A549 (cell line): ENCODE results near the gene MAGED1. TPM values are rescaled to one million over a fixed set of nuclear protein-coding genes. Genes with fewer than 3 reads are reported as not detected.

ENCODE experiments used
- ATAC-seq, 2 experiments: fragments of 200-7000 bp in 1 of 2; fragments of >200 bp in 1 of 2; cut with Nextera tagmentation in 1 of 2; cut with Tn5 transposase in 1 of 2; 3 replicates each; pipeline versions ENCODE4 v1.8.0 to v1.9.1; 2018 to 2020; ENCODE audit warnings: mild to moderate bottlenecking in 1 of 2, moderate library complexity in 1 of 2
- CTCF ChIA-PET: fragments of 300-600 bp; sonication (Branson Sonifier 250); formaldehyde crosslinking; extraction: SDS; loops from one replicate; lab custom pipeline; 2021; ENCODE audit warnings: antibody characterized with exemption, inconsistent platforms; lab: Yijun Ruan, JAX
- POLR2A ChIA-PET: fragments of 350-600 bp; formaldehyde crosslinking; extraction: SDS; loops from one replicate; lab custom pipeline; 2021; ENCODE audit warnings: antibody characterized with exemption, inconsistent platforms; lab: Yijun Ruan, JAX
- DNase-seq, 2 experiments: peaks; one replicate each; pipeline versions ENCODE4 v3.0.0 to v3.0.0-alpha.2; 2011 to 2016; ENCODE audit warnings: low read depth in 1 of 2, low spot score in 1 of 2
- FAIRE-seq: peaks from 2 replicates; lab custom pipeline; 2011; peaks lifted over from hg19 to GRCh38; lab: Jason Lieb, UNC
- H3K27ac ChIP-seq, 2 experiments: fragments of >200 bp; sonication (Bioruptor Twin); formaldehyde crosslinking; 3 replicates each; pipeline ENCODE4 v1.5.1; 2016 to 2017
- H3K4me1 ChIP-seq: fragments of >200 bp; sonication (Bioruptor Twin); formaldehyde crosslinking; 3 replicates; pipeline ENCODE4 v1.6.1; 2016
- H3K4me2 ChIP-seq: fragments of >200 bp; sonication (Bioruptor Twin); formaldehyde crosslinking; 3 replicates; pipeline ENCODE4 v1.6.1; 2016
- H3K4me3 ChIP-seq: fragments of >200 bp; sonication (Bioruptor Twin); formaldehyde crosslinking; 3 replicates; pipeline ENCODE4 v1.5.1; 2016
- H3K9me3 ChIP-seq: fragments of >200 bp; sonication (Bioruptor Twin); formaldehyde crosslinking; 3 replicates; pipeline ENCODE4 v1.6.1; 2016
- ATOH8 ChIP-seq: fragments of 250-450 bp; sonication (Bioruptor Pico); IDR thresholded peaks from 2 replicates; pipeline ENCODE4 v1.5.0; 2020; ENCODE audit warnings: low read depth, mild to moderate bottlenecking, moderate library complexity
- ESRRA ChIP-seq: fragments of 150-350 bp; IDR thresholded peaks from 2 replicates; pipeline ENCODE4 v1.6.1; 2014; ENCODE audit warnings: mild to moderate bottlenecking, low read length, borderline replicate concordance
- FOSB ChIP-seq: fragments of 250-450 bp; sonication (Bioruptor Pico); IDR thresholded peaks from 2 replicates; pipeline ENCODE4 v1.5.0; 2020; ENCODE audit warnings: mild to moderate bottlenecking, moderate library complexity
- FOSL2 ChIP-seq, 2 experiments: fragments of 450-650 bp in 1 of 2; fragments of >200 bp in 1 of 2; sonication (Bioruptor Twin) in 1 of 2; formaldehyde crosslinking; IDR thresholded peaks; 2 replicates each; pipeline versions ENCODE4 v1.5.0 to v1.6.1; 2016 to 2020; ENCODE audit warnings: mild to moderate bottlenecking in 1 of 2, moderate library complexity in 1 of 2
- GATA3 ChIP-seq: IDR thresholded peaks from 2 replicates; pipeline ENCODE4 v1.6.1; 2012; ENCODE audit warnings: borderline replicate concordance
- HDAC2 ChIP-seq: fragments of 200-600 bp; sonication (generic); IDR thresholded peaks from 2 replicates; pipeline ENCODE4 v1.6.1; 2016
- JUNB ChIP-seq: fragments of >200 bp; sonication (Bioruptor Twin); formaldehyde crosslinking; IDR thresholded peaks from 2 replicates; pipeline ENCODE4 v1.6.1; 2016
- MAZ ChIP-seq: fragments of 150-350 bp; IDR thresholded peaks from 2 replicates; pipeline ENCODE4 v1.6.1; 2014; ENCODE audit warnings: antibody characterized with exemption, low read depth, low read length, borderline replicate concordance
- NFE2L2 ChIP-seq: fragments of 150-350 bp; conservative IDR thresholded peaks from 2 replicates; pipeline ENCODE4 v1.6.1; 2014; ENCODE audit warnings: low read length
- NPAS2 ChIP-seq: fragments of 250-450 bp; sonication (Bioruptor Pico); IDR thresholded peaks from 2 replicates; pipeline ENCODE4 v1.8.0; 2022; ENCODE audit warnings: mild to moderate bottlenecking, moderate library complexity, borderline replicate concordance
- NR3C1 ChIP-seq: fragments of >200 bp; sonication (Bioruptor Twin); formaldehyde crosslinking; IDR thresholded peaks from 3 replicates; pipeline ENCODE4 v1.6.1; 2017
- RCOR1 ChIP-seq: fragments of 150-350 bp; IDR thresholded peaks from 2 replicates; pipeline ENCODE4 v1.6.1; 2014; ENCODE audit warnings: antibody characterized with exemption, low read length, low read depth
- RNF2 ChIP-seq: fragments of 200-600 bp; sonication (generic); IDR thresholded peaks from 2 replicates; pipeline ENCODE4 v1.6.1; 2016; ENCODE audit warnings: low read depth, mild to moderate bottlenecking, antibody characterized with exemption, moderate library complexity, borderline replicate concordance
- TFCP2L1 ChIP-seq: fragments of 250-450 bp; sonication (Bioruptor Pico); IDR thresholded peaks from 2 replicates; pipeline ENCODE4 v1.5.0; 2021; ENCODE audit warnings: mild to moderate bottlenecking
- TP53 ChIP-seq: fragments of 250-450 bp; sonication (Bioruptor Pico); IDR thresholded peaks from 2 replicates; pipeline ENCODE4 v1.5.0; 2021; ENCODE audit warnings: mild to moderate bottlenecking, moderate library complexity
- ZC3H11A ChIP-seq: fragments of 450-650 bp; IDR thresholded peaks from 2 replicates; pipeline ENCODE4 v1.6.1; 2014; ENCODE audit warnings: antibody characterized with exemption, mild to moderate bottlenecking
- ZNF302 ChIP-seq: fragments of 250-450 bp; sonication (Bioruptor Pico); IDR thresholded peaks from 2 replicates; pipeline ENCODE4 v1.9.0; 2021; ENCODE audit warnings: inconsistent platforms, mild to moderate bottlenecking, moderate library complexity
- WGBS: methylation state at CpG from one replicate; pipeline ENCODE4 v1.1.6; 2017; ENCODE audit errors: missing lambda C conversion rate; 5-methylcytosine and 5-hydroxymethylcytosine counted together
- polyA plus RNA-seq, 4 experiments: library from polyadenylated mRNA; depleted of rRNA in 3 of 4; stranded (reverse); fragments of >200 nt; fragmentation: RNase III in 1 of 4; extraction: RNeasy Plus Mini Kit Qiagen cat#74134 plus additional on column Dnase treatment in 1 of 4; gene quantifications; 2 replicates in 3 of 4; 3 replicates in 1 of 4; pipeline ENCODE4 v1.2.3, GENCODE V29; 2011 to 2017
- TF ChIP-seq, protein P1 (sequence below): fragments of >200 bp; sonication (Bioruptor Twin); formaldehyde crosslinking; IDR thresholded peaks from 2 replicates; pipeline ENCODE4 v1.6.1; 2016
- TF ChIP-seq, protein P2 (sequence below): IDR thresholded peaks from 2 replicates; pipeline ENCODE4 v1.6.1; 2012
- TF ChIP-seq, protein P3 (sequence below): fragments of 200-600 bp; sonication (generic); IDR thresholded peaks from 2 replicates; pipeline ENCODE4 v1.6.1; 2016; ENCODE audit warnings: antibody characterized with exemption, mild to moderate bottlenecking, moderate library complexity
- TF ChIP-seq, protein P4 (sequence below): IDR thresholded peaks from 2 replicates; pipeline ENCODE4 v1.6.1; 2012

MAGED1 gene
- polyA plus RNA-seq, 2 of the 4 experiments (the other 2 are of a cell fraction): 79.5 to 85.7 TPM

DNA sequence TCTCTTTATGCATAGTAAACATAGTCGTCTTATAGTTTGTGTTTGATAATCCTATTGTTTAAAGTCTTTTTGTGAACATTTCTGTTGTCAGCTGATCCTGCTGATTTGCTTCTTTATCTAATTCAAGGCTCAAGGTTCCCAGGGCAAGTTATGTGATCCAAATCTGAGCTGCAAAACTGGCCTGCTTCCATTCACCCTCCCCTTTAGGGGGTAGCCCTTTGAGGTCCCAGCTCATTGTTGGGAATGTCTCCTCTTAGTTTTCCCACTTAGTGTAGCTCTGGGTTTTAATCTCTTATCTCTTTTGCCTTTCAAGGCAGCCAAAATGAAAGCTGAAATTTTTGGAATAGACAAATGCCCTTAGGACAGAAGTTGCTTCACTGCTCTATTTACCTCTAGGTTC lies 40.2 kb upstream of the MAGED1 start:
- ATAC-seq (no peak), FAIRE-seq (no peak), DNase-seq (no peak)
- ChIA-PET CTCF (interaction anchor here (1.0 kb wide), 1 partner anchor 9 kb away, joined by 3 read pairs; no protein-coding TSS in a partner anchor), POLR2A (no interaction called here)
- Histone ChIP-seq H3K27ac (no peak overlapping the region), H3K4me2 (no peak overlapping the region), H3K4me3 (no peak overlapping the region), H3K9me3 (peaks cover 26% of the 10 kb centered on the region; the same call in 2 of the 3 replicates), H3K4me1 (no peaks in the 10 kb centered on the region)
- 85% methylated on average over 1 of the region's 1 CpG for WGBS
- TF ChIP-seq TP53 (CRISPR knock-in tag): no peak
- no peak for TF ChIP-seq ATOH8 (CRISPR knock-in tag)

- no peak overlapping the region for H3K27ac ChIP-seq
- ATAC-seq: no peak
- peaks cover 33% of the 10 kb centered on the region for H3K9me3 ChIP-seq
- DNase-seq: no peak
- TF ChIP-seq NR3C1 (no peak), NPAS2 (CRISPR knock-in tag) (no peak), FOSL2 (IDR thresholded peaks at IDR 0.05) (no peak), FOSL2 (CRISPR knock-in tag; IDR thresholded peaks at IDR 0.05) (no peak), ESRRA (no peak), ZNF302 (CRISPR knock-in tag) (no peak), HDAC2 (no peak), RCOR1 (no peak), FOSB (CRISPR knock-in tag) (no peak), NFE2L2 (no peak), ZC3H11A (no peak), RNF2 (no peak), MAZ (no peak), TFCP2L1 (CRISPR knock-in tag) (no peak), JUNB (no peak), GATA3 (no peak)
- TF ChIP-seq, protein P1, sequence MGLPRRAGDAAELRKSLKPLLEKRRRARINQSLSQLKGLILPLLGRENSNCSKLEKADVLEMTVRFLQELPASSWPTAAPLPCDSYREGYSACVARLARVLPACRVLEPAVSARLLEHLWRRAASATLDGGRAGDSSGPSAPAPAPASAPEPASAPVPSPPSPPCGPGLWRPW: no peak
- TF ChIP-seq, protein P2, sequence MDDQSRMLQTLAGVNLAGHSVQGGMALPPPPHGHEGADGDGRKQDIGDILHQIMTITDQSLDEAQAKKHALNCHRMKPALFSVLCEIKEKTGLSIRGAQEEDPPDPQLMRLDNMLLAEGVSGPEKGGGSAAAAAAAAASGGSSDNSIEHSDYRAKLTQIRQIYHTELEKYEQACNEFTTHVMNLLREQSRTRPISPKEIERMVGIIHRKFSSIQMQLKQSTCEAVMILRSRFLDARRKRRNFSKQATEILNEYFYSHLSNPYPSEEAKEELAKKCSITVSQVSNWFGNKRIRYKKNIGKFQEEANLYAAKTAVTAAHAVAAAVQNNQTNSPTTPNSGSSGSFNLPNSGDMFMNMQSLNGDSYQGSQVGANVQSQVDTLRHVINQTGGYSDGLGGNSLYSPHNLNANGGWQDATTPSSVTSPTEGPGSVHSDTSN: no peak
- TF ChIP-seq, protein P3, sequence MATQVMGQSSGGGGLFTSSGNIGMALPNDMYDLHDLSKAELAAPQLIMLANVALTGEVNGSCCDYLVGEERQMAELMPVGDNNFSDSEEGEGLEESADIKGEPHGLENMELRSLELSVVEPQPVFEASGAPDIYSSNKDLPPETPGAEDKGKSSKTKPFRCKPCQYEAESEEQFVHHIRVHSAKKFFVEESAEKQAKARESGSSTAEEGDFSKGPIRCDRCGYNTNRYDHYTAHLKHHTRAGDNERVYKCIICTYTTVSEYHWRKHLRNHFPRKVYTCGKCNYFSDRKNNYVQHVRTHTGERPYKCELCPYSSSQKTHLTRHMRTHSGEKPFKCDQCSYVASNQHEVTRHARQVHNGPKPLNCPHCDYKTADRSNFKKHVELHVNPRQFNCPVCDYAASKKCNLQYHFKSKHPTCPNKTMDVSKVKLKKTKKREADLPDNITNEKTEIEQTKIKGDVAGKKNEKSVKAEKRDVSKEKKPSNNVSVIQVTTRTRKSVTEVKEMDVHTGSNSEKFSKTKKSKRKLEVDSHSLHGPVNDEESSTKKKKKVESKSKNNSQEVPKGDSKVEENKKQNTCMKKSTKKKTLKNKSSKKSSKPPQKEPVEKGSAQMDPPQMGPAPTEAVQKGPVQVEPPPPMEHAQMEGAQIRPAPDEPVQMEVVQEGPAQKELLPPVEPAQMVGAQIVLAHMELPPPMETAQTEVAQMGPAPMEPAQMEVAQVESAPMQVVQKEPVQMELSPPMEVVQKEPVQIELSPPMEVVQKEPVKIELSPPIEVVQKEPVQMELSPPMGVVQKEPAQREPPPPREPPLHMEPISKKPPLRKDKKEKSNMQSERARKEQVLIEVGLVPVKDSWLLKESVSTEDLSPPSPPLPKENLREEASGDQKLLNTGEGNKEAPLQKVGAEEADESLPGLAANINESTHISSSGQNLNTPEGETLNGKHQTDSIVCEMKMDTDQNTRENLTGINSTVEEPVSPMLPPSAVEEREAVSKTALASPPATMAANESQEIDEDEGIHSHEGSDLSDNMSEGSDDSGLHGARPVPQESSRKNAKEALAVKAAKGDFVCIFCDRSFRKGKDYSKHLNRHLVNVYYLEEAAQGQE: no peak
- TF ChIP-seq, protein P4, sequence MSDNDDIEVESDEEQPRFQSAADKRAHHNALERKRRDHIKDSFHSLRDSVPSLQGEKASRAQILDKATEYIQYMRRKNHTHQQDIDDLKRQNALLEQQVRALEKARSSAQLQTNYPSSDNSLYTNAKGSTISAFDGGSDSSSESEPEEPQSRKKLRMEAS: no peak
- FAIRE-seq: no peak
- no peak overlapping the region for H3K4me2 ChIP-seq
- ChIA-PET POLR2A (no interaction called here), CTCF (no interaction called here)
- 97% methylated on average over 8 of the region's 8 CpGs for WGBS
- no peaks in the 10 kb centered on the region for H3K4me1 ChIP-seq
- no peak overlapping the region for H3K4me3 ChIP-seq
These were observed 37.7 kb upstream of the MAGED1 start for GRCh38 chrX:51855698-51856097.
